Kidney (tissue), 14 donors: Measurements from ENCODE around the gene PEG3. TPM values are rescaled to one million over a fixed set of nuclear protein-coding genes. Genes with fewer than 3 reads are reported as not detected.

Experiments
- DNase-seq, 5 donors: peaks; one replicate each; pipeline ENCODE4 v3.0.0-alpha.2; 2013 to 2020
- FAIRE-seq: peaks from 2 replicates; lab custom pipeline; 2012; peaks lifted over from hg19 to GRCh38; lab: Jason Lieb, UNC
- H3K27ac ChIP-seq, 2 donors: one replicate each; pipeline ENCODE4 v1.7.0; 2013; ENCODE audit warnings: low read depth in 2 of 2, low read length in 2 of 2, inconsistent platforms in 1 of 2
- H3K27me3 ChIP-seq: one replicate; pipeline ENCODE4 v1.7.1; 2013; ENCODE audit warnings: low read length, inconsistent platforms; ENCODE audit not compliant: control insufficient read depth, insufficient read depth
- H3K36me3 ChIP-seq, 3 donors: one replicate each; pipeline versions ENCODE4 v1.7.0 to v1.7.1; 2013; ENCODE audit warnings: low read length in 3 of 3, control low read depth in 1 of 3, inconsistent platforms in 1 of 3; ENCODE audit not compliant: insufficient read depth in 3 of 3, control insufficient read depth in 2 of 3
- H3K4me1 ChIP-seq, 3 donors: one replicate each; pipeline versions ENCODE4 v1.7.0 to v1.7.1; 2013; ENCODE audit warnings: low read length in 3 of 3, inconsistent platforms in 1 of 3, low read depth in 1 of 3; ENCODE audit not compliant: control insufficient read depth in 2 of 3, insufficient read depth in 2 of 3
- H3K4me3 ChIP-seq, 3 donors: one replicate each; pipeline versions ENCODE4 v1.7.0 to v1.8.1; 2013; ENCODE audit warnings: low read length in 3 of 3, control low read depth in 1 of 3, inconsistent platforms in 1 of 3
- H3K9ac ChIP-seq, 3 donors: one replicate each; pipeline versions ENCODE4 v1.7.0 to v1.7.1; 2013; ENCODE audit warnings: low read length in 3 of 3, control low read depth in 1 of 3, inconsistent platforms in 1 of 3
- H3K9me3 ChIP-seq, 3 donors: one replicate each; pipeline versions ENCODE4 v1.7.0 to v1.7.1; 2013; ENCODE audit warnings: low read length in 3 of 3, control low read depth in 1 of 3, inconsistent platforms in 1 of 3; ENCODE audit not compliant: control insufficient read depth in 2 of 3, insufficient read depth in 1 of 3
- CTCF ChIP-seq: IDR thresholded peaks from 3 replicates; pipeline ENCODE4 v1.5.1; 2012; ENCODE audit warnings: mild to moderate bottlenecking, moderate library complexity, borderline replicate concordance; ENCODE audit not compliant: insufficient read depth; ENCODE audit errors: extremely low read depth
- intact Hi-C: fragments of 100-400 bp; cut with DNase I; formaldehyde crosslinking; loops from one replicate; pipeline ENCODE4 v1.11.1; 2022
- polyA plus RNA-seq: library from polyadenylated mRNA; stranded (reverse); fragments of 350-450 nt; fragmentation: Illumina TruSeq; extraction: RNeasy Lipid Tissue Mini Kit (QIAGEN cat#74804); gene quantifications from one replicate; pipeline ENCODE4 v1.2.3, GENCODE V29; 2014; ENCODE audit warnings: low read depth, low replicate concordance; ENCODE audit not compliant: insufficient read depth
- total RNA-seq: library from RNA; stranded (reverse); fragmentation: NEBNext Ultra II Directional; extraction: Animal tissue kit (Norgen Biotek cat#: 25700); gene quantifications from one replicate; pipeline ENCODE4 v1.2.1, GENCODE V29; 2021
- donor health status: control.
- donor health status: control.
- donor health status: control.
- donor health status: control.
- donor health status: control.
- donor health status: DM: yes; HTN: yes; CAD: no.
- donor health status: Normal renal cell carcinoma (clear cell type).

The PEG3 gene
- total and polyA plus RNA-seq, 2 donors from 2014 or later, result 2.0 to 8.7 TPM

GRCh38 chr19:56814656-56815055 lies 25.9 kb downstream of the PEG3 start:
- TF ChIP-seq CTCF, result no peak
- Histone ChIP-seq H3K9me3 (no peaks in the 10 kb centered on the region), H3K4me1 (no peaks in the 10 kb centered on the region), H3K27ac (no peak overlapping the region), H3K9ac (no peak overlapping the region), H3K27me3 (no peaks in the 10 kb centered on the region), H3K36me3 (peaks cover 0 to 5% (median 0%) of the 10 kb centered on the region in 3 donors), H3K4me3 (no peak overlapping the region)
- DNase-seq, result no peak
- FAIRE-seq, result no peak
- intact Hi-C loops, result no loop called here

GRCh38 chr19:56813531-56813930 lies 27.0 kb downstream of the PEG3 start:
- Histone ChIP-seq H3K27ac (no peak overlapping the region), H3K27me3 (no peaks in the 10 kb centered on the region), H3K9ac (no peak overlapping the region), H3K4me3 (no peak overlapping the region), H3K4me1 (no peaks in the 10 kb centered on the region), H3K36me3 (peaks cover 0 to 5% (median 0%) of the 10 kb centered on the region in 3 donors), H3K9me3 (no peaks in the 10 kb centered on the region)
- intact Hi-C loops, result no loop called here
- FAIRE-seq, result no peak
- DNase-seq, result no peak
- no peak for TF ChIP-seq CTCF

- TF ChIP-seq CTCF, result no peak
- Histone ChIP-seq H3K4me3 (no peak overlapping the region), H3K9ac (no peak overlapping the region), H3K4me1 (no peaks in the 10 kb centered on the region), H3K36me3 (no peaks in the 10 kb centered on the region), H3K27ac (no peak overlapping the region), H3K27me3 (no peaks in the 10 kb centered on the region), H3K9me3 (peaks cover 0 to under 1% (median under 1%) of the 10 kb centered on the region in 3 donors)
- DNase-seq, result no peak
- intact Hi-C loops, result no loop called here
- no peak for FAIRE-seq
Measured at GRCh38 chr19:56811480-56811879, 29.0 kb downstream of the PEG3 start.

GRCh38 chr19:56810260-56810659 lies 30.3 kb downstream of the PEG3 start:
- no peaks in the 10 kb centered on the region for H3K4me1 ChIP-seq
- peaks cover 0 to 5% (median 4%) of the 10 kb centered on the region in 3 donors for H3K9me3 ChIP-seq
- no peak overlapping the region for H3K27ac ChIP-seq
- no peak overlapping the region for H3K4me3 ChIP-seq
- H3K27me3 ChIP-seq, result no peaks in the 10 kb centered on the region
- no peak overlapping the region for H3K9ac ChIP-seq
- no peak for TF ChIP-seq CTCF
- FAIRE-seq (no peak), DNase-seq (no peak)
- intact Hi-C loops, result no loop called here
- H3K36me3 ChIP-seq, result no peaks in the 10 kb centered on the region
